Smooth muscle cell (in vitro differentiated cells): Measurements from ENCODE around the gene KCND3. TPM values are rescaled to one million over a fixed set of nuclear protein-coding genes. Genes with fewer than 3 reads are reported as not detected.

Experiments used
- DNase-seq: peaks from one replicate; lab custom pipeline; 2025; ENCODE audit not compliant: unreplicated experiment; lab: John Stamatoyannopoulos, UW
- H2AFZ ChIP-seq: fragments of 200-600 bp; sonication (generic); 2 replicates; pipeline ENCODE4 v1.6.0; 2016; ENCODE audit warnings: antibody characterized with exemption, low read depth, mild to moderate bottlenecking
- H3F3A ChIP-seq: fragments of 200-600 bp; sonication (generic); 2 replicates; pipeline ENCODE4 v1.6.0; 2017; ENCODE audit warnings: antibody characterized with exemption, low read depth
- H3K27ac ChIP-seq: fragments of 200-600 bp; sonication (generic); 2 replicates; pipeline ENCODE4 v1.5.1; 2016; ENCODE audit warnings: low read depth, mild to moderate bottlenecking
- H3K27me3 ChIP-seq: fragments of 200-600 bp; sonication (generic); 2 replicates; pipeline ENCODE4 v1.6.1; 2016; ENCODE audit warnings: low read depth, mild to moderate bottlenecking
- H3K36me3 ChIP-seq: fragments of 200-600 bp; sonication (generic); 2 replicates; pipeline ENCODE4 v1.5.1; 2016; ENCODE audit warnings: low read depth
- H3K4me1 ChIP-seq: fragments of 200-600 bp; sonication (generic); 2 replicates; pipeline ENCODE4 v1.5.1; 2016; ENCODE audit warnings: low read depth
- H3K4me2 ChIP-seq: fragments of 200-600 bp; sonication (generic); 2 replicates; pipeline ENCODE4 v1.6.0; 2016; ENCODE audit warnings: mild to moderate bottlenecking
- H3K4me3 ChIP-seq: fragments of 200-600 bp; sonication (generic); 2 replicates; pipeline ENCODE4 v1.5.1; 2016; ENCODE audit warnings: mild to moderate bottlenecking
- H3K79me2 ChIP-seq: fragments of 200-600 bp; sonication (generic); 2 replicates; pipeline ENCODE4 v1.6.0; 2016; ENCODE audit warnings: low read depth, mild to moderate bottlenecking
- H3K9ac ChIP-seq: fragments of 200-600 bp; sonication (generic); 2 replicates; pipeline ENCODE4 v1.6.0; 2016; ENCODE audit warnings: low read depth
- H3K9me3 ChIP-seq: fragments of 200-600 bp; sonication (generic); replicated peaks from 2 replicates; pipeline ENCODE4 v1.5.1; 2016; ENCODE audit warnings: low read depth
- H4K20me1 ChIP-seq: fragments of 200-600 bp; sonication (generic); 2 replicates; pipeline ENCODE4 v1.6.0; 2016; ENCODE audit warnings: low read depth
- CTCF ChIP-seq: fragments of 200-600 bp; sonication (generic); IDR thresholded peaks from 2 replicates; pipeline ENCODE4 v1.5.1; 2017; ENCODE audit warnings: borderline replicate concordance, mild to moderate bottlenecking, antibody characterized with exemption; ENCODE audit not compliant: insufficient read depth, poor library complexity, severe bottlenecking
- WGBS: methylation state at CpG from one replicate; pipeline ENCODE4 v1.1.7; 2016; ENCODE audit warnings: low lambda C conversion rate; 5-methylcytosine and 5-hydroxymethylcytosine counted together
- polyA plus RNA-seq: library from polyadenylated mRNA; unstranded; fragments of >200 nt; fragmentation: Nextera tagmentation; extraction: Ambion mirVana; gene quantifications from 2 replicates; pipeline ENCODE4 v1.2.1, GENCODE V29; 2016
- total RNA-seq: library from RNA; depleted of rRNA; stranded (reverse); fragments of >200 nt; gene quantifications from 2 replicates; pipeline ENCODE4 v1.2.3, GENCODE V29; 2014

Gene KCND3
- total and polyA plus RNA-seq, 2 experiments from 2014 or later, result 0.97 to 2.2 TPM

GRCh38 chr1:111938536-111938935 lies 50.9 kb downstream of the KCND3 start:
- Histone ChIP-seq H3K27me3 (no peaks in the 10 kb centered on the region), H3K79me2 (no peaks in the 10 kb centered on the region), H3K4me1 (no peaks in the 10 kb centered on the region), H2AFZ (no peak overlapping the region), H3K4me2 (no peak overlapping the region), H3F3A (no peaks in the 10 kb centered on the region), H3K9ac (no peak overlapping the region), H3K27ac (no peak overlapping the region), H4K20me1 (no peaks in the 10 kb centered on the region), H3K9me3 (no peaks in the 10 kb centered on the region), H3K36me3 (no peaks in the 10 kb centered on the region), H3K4me3 (no peak overlapping the region)
- no peak for TF ChIP-seq CTCF
- DNase-seq, result no peak
- WGBS, result 92% methylated on average over 3 of the region's 3 CpGs

GRCh38 chr1:111938123-111938522 lies 51.3 kb downstream of the KCND3 start:
- Histone ChIP-seq H3K79me2 (no peaks in the 10 kb centered on the region), H3K27ac (no peak overlapping the region), H3K36me3 (no peaks in the 10 kb centered on the region), H3K4me3 (no peak overlapping the region), H3K9ac (no peak overlapping the region), H3K4me2 (no peak overlapping the region), H3K9me3 (no peaks in the 10 kb centered on the region), H2AFZ (no peak overlapping the region), H3F3A (no peaks in the 10 kb centered on the region), H3K4me1 (no peaks in the 10 kb centered on the region), H4K20me1 (no peaks in the 10 kb centered on the region), H3K27me3 (no peaks in the 10 kb centered on the region)
- 97% methylated on average over 1 of the region's 1 CpG for WGBS
- DNase-seq, result no peak
- no peak for TF ChIP-seq CTCF

- Histone ChIP-seq H3K4me1 (no peaks in the 10 kb centered on the region), H3K9me3 (no peaks in the 10 kb centered on the region), H3K9ac (no peak overlapping the region), H3K27me3 (no peaks in the 10 kb centered on the region), H3F3A (no peaks in the 10 kb centered on the region), H3K4me3 (no peak overlapping the region), H3K4me2 (no peak overlapping the region), H3K27ac (no peak overlapping the region), H2AFZ (no peak overlapping the region), H3K79me2 (no peaks in the 10 kb centered on the region), H3K36me3 (no peaks in the 10 kb centered on the region), H4K20me1 (no peaks in the 10 kb centered on the region)
- WGBS, result 35% methylated on average over 6 of the region's 6 CpGs
- no peak for TF ChIP-seq CTCF
- DNase-seq, result no peak
Measured at GRCh38 chr1:111937147-111937725, 52.2 kb downstream of the KCND3 start.
